ENCODE data around the gene BET1L.
A peak's percentile ranks its signal among the peaks of the same experiment; 100 is the strongest.

Gene BET1L

DNA sequence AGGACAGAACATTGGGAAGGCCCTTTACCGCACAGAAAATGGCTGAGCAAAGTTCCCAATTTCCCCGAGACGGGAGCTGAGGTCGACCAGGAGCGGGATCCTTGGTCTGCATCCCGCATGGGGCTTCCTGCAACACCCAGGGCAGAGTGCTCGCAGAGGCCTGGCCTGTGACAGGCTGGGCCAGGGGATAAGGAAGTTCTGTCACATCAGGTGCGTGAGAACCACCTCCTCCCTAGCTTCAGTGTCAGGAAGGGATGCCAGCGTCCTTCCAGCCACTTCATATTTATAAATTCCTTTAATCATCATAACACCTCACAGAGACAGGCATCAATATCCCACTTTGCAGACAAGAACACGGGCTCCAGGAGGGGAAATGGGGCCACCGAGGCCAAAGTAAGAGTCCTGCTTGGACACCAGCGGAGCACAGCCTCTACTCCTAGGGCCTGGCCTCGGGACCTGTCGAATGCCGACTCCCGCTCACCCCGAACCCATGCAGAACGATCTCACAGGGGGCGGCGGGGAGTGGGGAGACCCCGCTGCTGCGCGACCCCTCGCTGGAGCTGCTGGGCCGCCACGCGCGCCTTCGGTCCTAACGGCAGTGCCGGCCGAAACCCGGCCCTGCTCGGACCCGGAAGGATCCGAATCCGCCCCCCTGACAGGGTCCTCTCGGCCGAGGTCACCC lies 532 bp downstream of the BET1L start:
- Histone ChIP-seq H2AFZ (ENCODE audit: low read depth, low read length) (peak overlapping the region; percentile 48), H3K27me3 (ENCODE audit: control insufficient read depth in 1 of 2, insufficient read depth in 1 of 2, low read length in 2 of 2) (no peaks in the 10 kb centered on the region), H4K91ac (ENCODE audit: low read length) (peak overlapping the region; percentile 98), H3K23ac (ENCODE audit: low read length in 2 of 2) (peak overlapping the region; percentile 48 to 68), H2BK15ac (ENCODE audit: low read depth, poor library complexity, severe bottlenecking) (peak overlapping the region; percentile 49), H2BK5ac (ENCODE audit: low read depth, low read length, poor library complexity, severe bottlenecking) (peak overlapping the region; percentile 87), H2BK120ac (ENCODE audit: low read depth, low read length) (peak overlapping the region; percentile 98), H3K4ac (ENCODE audit: low read depth in 1 of 2, low read length in 2 of 2) (peak overlapping the region; percentile 92 to 98), H3K9ac (ENCODE audit: low read length) (peak overlapping the region; percentile 98), H3K9me3 (ENCODE audit: control insufficient read depth, low read length) (no peaks in the 10 kb centered on the region), H3K4me3 (ENCODE audit: insufficient read depth in 1 of 2, low read depth in 1 of 2, low read length in 2 of 2) (peak overlapping the region; percentile 93 to 97), H3K27ac (ENCODE audit: low read length, poor library complexity, severe bottlenecking) (peak overlapping the region; percentile 32), H3K36me3 (ENCODE audit: control insufficient read depth in 1 of 2, insufficient read depth in 2 of 2, low read depth in 1 of 2, low read length in 2 of 2) (peaks cover 60% of the 10 kb centered on the region in 2 experiments), H3K14ac (ENCODE audit: low read length in 2 of 2) (peak overlapping the region; percentile 94 to 98), H3K79me1 (replicated peaks; ENCODE audit: low read length, poor library complexity, severe bottlenecking) (peaks cover 22% of the 10 kb centered on the region), H3K4me2 (ENCODE audit: low read length, poor library complexity, severe bottlenecking) (peak overlapping the region; percentile 86), H4K8ac (ENCODE audit: low read length) (peak overlapping the region; percentile 98), H2BK12ac (ENCODE audit: low read length in 2 of 2) (peak overlapping the region in 1 of 2 experiments; percentile 11), H3K4me1 (ENCODE audit: control insufficient read depth, insufficient read depth, low read depth, low read length) (peaks cover 56% of the 10 kb centered on the region), H2AK5ac (ENCODE audit: low read length, severe bottlenecking) (peak overlapping the region; percentile 44), H3K18ac (ENCODE audit: low read depth in 1 of 2, low read length in 2 of 2) (peak overlapping the region; percentile 96 to 99)
- peak; percentile 42 for DNase-seq
- WGBS = 10% methylated on average over 29 of the region's 39 CpGs

DNA sequence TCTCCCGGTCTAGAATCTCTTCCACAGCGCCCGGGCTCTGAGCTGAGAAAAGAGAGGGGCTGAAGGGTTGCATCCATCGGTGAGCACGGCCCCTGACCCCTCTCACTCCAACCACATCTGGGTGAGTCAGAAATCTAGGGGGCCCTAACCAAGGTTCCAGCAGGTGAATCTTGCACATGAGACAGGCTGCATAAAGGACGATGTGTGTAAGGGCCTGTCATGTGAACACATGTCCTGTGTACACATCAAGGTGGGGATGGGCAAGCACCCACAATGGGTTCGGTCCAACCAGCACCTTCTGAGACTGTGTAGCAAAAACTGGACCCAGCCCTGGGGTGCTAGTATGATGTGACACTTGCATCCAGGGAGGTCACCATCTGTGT lies 1.2 kb downstream of the BET1L start:
- H3K79me1 ChIP-seq (replicated peaks; ENCODE audit: low read length, poor library complexity, severe bottlenecking) = peaks cover 22% of the 10 kb centered on the region
- no peak overlapping the region for H3K14ac ChIP-seq (ENCODE audit: low read length in 2 of 2)
- peak overlapping the region; percentile 86 for H3K4me2 ChIP-seq (ENCODE audit: low read length, poor library complexity, severe bottlenecking)
- no peak overlapping the region for H4K8ac ChIP-seq (ENCODE audit: low read length)
- H3K4me3 ChIP-seq (ENCODE audit: insufficient read depth in 1 of 2, low read depth in 1 of 2, low read length in 2 of 2) = peak overlapping the region in 1 of 2 experiments; percentile 97
- 89% methylated on average over 5 of the region's 7 CpGs for WGBS
- no peak overlapping the region for H2BK15ac ChIP-seq (ENCODE audit: low read depth, poor library complexity, severe bottlenecking)
- no peaks in the 10 kb centered on the region for H3K9me3 ChIP-seq (ENCODE audit: control insufficient read depth, low read length)
- H2AFZ ChIP-seq (ENCODE audit: low read depth, low read length) = no peak overlapping the region
- no peak overlapping the region for H3K23ac ChIP-seq (ENCODE audit: low read length in 2 of 2)
- no peak overlapping the region for H3K18ac ChIP-seq (ENCODE audit: low read depth in 1 of 2, low read length in 2 of 2)
- H2BK5ac ChIP-seq (ENCODE audit: low read depth, low read length, poor library complexity, severe bottlenecking) = no peak overlapping the region
- peaks cover 50% of the 10 kb centered on the region for H3K4me1 ChIP-seq (ENCODE audit: control insufficient read depth, insufficient read depth, low read depth, low read length)
- no peak overlapping the region for H2BK12ac ChIP-seq (ENCODE audit: low read length in 2 of 2)
- no peak for DNase-seq
- no peaks in the 10 kb centered on the region for H3K27me3 ChIP-seq (ENCODE audit: control insufficient read depth in 1 of 2, insufficient read depth in 1 of 2, low read length in 2 of 2)
- H2AK5ac ChIP-seq (ENCODE audit: low read length, severe bottlenecking) = no peak overlapping the region
- H3K36me3 ChIP-seq (ENCODE audit: control insufficient read depth in 1 of 2, insufficient read depth in 2 of 2, low read depth in 1 of 2, low read length in 2 of 2) = peaks cover 55 to 59% of the 10 kb centered on the region in 2 experiments
- no peak overlapping the region for H3K27ac ChIP-seq (ENCODE audit: low read length, poor library complexity, severe bottlenecking)
- peak overlapping the region; percentile 98 for H3K9ac ChIP-seq (ENCODE audit: low read length)
- H3K4ac ChIP-seq (ENCODE audit: low read depth in 1 of 2, low read length in 2 of 2) = no peak overlapping the region
- no peak overlapping the region for H2BK120ac ChIP-seq (ENCODE audit: low read depth, low read length)
- H4K91ac ChIP-seq (ENCODE audit: low read length) = no peak overlapping the region

DNA sequence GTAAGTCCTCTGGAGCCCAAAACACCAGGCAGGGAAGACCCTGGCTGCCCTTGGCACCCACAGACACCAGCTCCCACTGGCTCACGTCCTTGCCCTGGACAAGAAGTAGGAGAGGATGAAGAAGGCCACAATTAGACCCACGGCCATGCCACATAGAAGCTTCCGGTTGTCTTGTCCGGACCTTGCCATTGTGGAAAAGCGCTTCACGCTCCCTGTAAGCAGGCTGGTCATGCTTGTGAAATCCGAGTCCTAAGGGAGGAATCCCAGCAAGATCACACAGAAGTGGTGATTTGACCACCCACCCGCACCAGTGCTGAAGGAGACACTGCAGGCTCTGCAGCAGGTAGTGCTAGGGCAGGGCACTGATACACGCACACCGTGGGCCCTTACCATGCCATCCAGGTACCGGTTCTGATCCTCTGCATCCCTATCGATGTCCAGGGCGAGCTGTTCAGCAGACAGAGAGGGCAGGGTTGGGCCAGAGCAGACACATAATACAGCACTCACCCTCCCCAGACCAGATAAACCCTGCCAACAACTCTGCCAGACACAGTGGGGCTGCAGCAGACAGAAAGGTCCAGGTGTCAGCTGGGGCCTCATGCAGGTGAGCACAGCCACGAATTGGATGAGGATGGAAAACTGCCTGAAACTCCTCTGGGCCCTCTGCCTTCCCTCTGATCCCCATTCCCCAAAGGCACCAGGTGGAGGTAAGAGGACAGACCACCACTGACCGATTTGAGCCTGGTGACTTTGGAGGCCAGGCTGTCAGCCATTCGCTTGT lies 1.8 kb downstream of the BET1L start:
- no peak overlapping the region for H4K91ac ChIP-seq (ENCODE audit: low read length)
- no peak overlapping the region for H4K8ac ChIP-seq (ENCODE audit: low read length)
- H2BK120ac ChIP-seq (ENCODE audit: low read depth, low read length) = no peak overlapping the region
- H3K23ac ChIP-seq (ENCODE audit: low read length in 2 of 2) = no peak overlapping the region
- H3K79me1 ChIP-seq (replicated peaks; ENCODE audit: low read length, poor library complexity, severe bottlenecking) = peaks cover 24% of the 10 kb centered on the region
- H2AK5ac ChIP-seq (ENCODE audit: low read length, severe bottlenecking) = no peak overlapping the region
- no peak for DNase-seq
- H2BK5ac ChIP-seq (ENCODE audit: low read depth, low read length, poor library complexity, severe bottlenecking) = no peak overlapping the region
- no peaks in the 10 kb centered on the region for H3K9me3 ChIP-seq (ENCODE audit: control insufficient read depth, low read length)
- H3K27ac ChIP-seq (ENCODE audit: low read length, poor library complexity, severe bottlenecking) = no peak overlapping the region
- H3K4me1 ChIP-seq (ENCODE audit: control insufficient read depth, insufficient read depth, low read depth, low read length) = peaks cover 47% of the 10 kb centered on the region
- 97% methylated on average over 16 of the region's 16 CpGs for WGBS
- H3K14ac ChIP-seq (ENCODE audit: low read length in 2 of 2) = no peak overlapping the region
- no peak overlapping the region for H3K18ac ChIP-seq (ENCODE audit: low read depth in 1 of 2, low read length in 2 of 2)
- H3K9ac ChIP-seq (ENCODE audit: low read length) = peak overlapping the region; percentile 98
- H2AFZ ChIP-seq (ENCODE audit: low read depth, low read length) = no peak overlapping the region
- no peak overlapping the region for H2BK12ac ChIP-seq (ENCODE audit: low read length in 2 of 2)
- peaks cover 55 to 59% of the 10 kb centered on the region in 2 experiments for H3K36me3 ChIP-seq (ENCODE audit: control insufficient read depth in 1 of 2, insufficient read depth in 2 of 2, low read depth in 1 of 2, low read length in 2 of 2)
- H2BK15ac ChIP-seq (ENCODE audit: low read depth, poor library complexity, severe bottlenecking) = no peak overlapping the region
- no peaks in the 10 kb centered on the region for H3K27me3 ChIP-seq (ENCODE audit: control insufficient read depth in 1 of 2, insufficient read depth in 1 of 2, low read length in 2 of 2)
- H3K4me3 ChIP-seq (ENCODE audit: insufficient read depth in 1 of 2, low read depth in 1 of 2, low read length in 2 of 2) = peak overlapping the region in 1 of 2 experiments; percentile 97
- H3K4me2 ChIP-seq (ENCODE audit: low read length, poor library complexity, severe bottlenecking) = no peak overlapping the region
- H3K4ac ChIP-seq (ENCODE audit: low read depth in 1 of 2, low read length in 2 of 2) = no peak overlapping the region

DNA sequence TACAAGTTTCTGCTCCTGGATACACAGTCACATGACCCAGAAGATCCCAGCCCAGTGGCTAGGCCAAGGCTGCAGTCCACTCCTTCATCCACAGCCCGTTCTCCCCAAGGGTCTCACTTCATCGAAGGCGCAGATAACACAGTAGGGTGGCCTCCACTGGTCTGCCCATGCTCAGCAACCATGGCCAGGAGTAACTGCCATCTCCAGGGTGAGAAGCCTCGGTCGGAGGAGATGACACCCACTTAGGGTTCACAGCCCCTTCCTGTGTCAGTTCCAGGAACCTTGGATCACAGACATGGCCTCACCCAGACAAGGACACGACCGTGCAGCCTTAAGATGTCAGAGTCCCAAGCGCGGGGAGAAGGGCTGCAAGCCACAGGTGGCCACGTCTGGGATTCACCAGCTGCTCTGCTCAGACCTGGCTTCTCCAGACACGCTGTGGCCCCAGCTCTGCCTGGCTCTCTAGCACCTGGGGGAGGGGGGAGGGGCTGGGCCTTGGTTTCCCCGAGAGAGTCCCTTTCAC lies 2.6 kb downstream of the BET1L start:
- 91% methylated on average over 11 of the region's 12 CpGs for WGBS
- H3K23ac ChIP-seq (ENCODE audit: low read length in 2 of 2) = no peak overlapping the region
- no peak overlapping the region for H3K4me3 ChIP-seq (ENCODE audit: insufficient read depth in 1 of 2, low read depth in 1 of 2, low read length in 2 of 2)

More for the DNA sequence above, 2.6 kb downstream of the BET1L start:
- H4K91ac ChIP-seq (ENCODE audit: low read length) = peak overlapping the region; percentile 55
- H4K8ac ChIP-seq (ENCODE audit: low read length) = peak overlapping the region; percentile 40
- no peak overlapping the region for H2AFZ ChIP-seq (ENCODE audit: low read depth, low read length)
- H3K9ac ChIP-seq (ENCODE audit: low read length) = no peak overlapping the region
- H3K27me3 ChIP-seq (ENCODE audit: control insufficient read depth in 1 of 2, insufficient read depth in 1 of 2, low read length in 2 of 2) = no peaks in the 10 kb centered on the region
- no peak overlapping the region for H2BK15ac ChIP-seq (ENCODE audit: low read depth, poor library complexity, severe bottlenecking)
- no peak overlapping the region for H2BK120ac ChIP-seq (ENCODE audit: low read depth, low read length)
- H2AK5ac ChIP-seq (ENCODE audit: low read length, severe bottlenecking) = no peak overlapping the region
- no peak overlapping the region for H3K27ac ChIP-seq (ENCODE audit: low read length, poor library complexity, severe bottlenecking)
- H2BK12ac ChIP-seq (ENCODE audit: low read length in 2 of 2) = no peak overlapping the region
- H3K4ac ChIP-seq (ENCODE audit: low read depth in 1 of 2, low read length in 2 of 2) = no peak overlapping the region
- H3K36me3 ChIP-seq (ENCODE audit: control insufficient read depth in 1 of 2, insufficient read depth in 2 of 2, low read depth in 1 of 2, low read length in 2 of 2) = peaks cover 53 to 54% of the 10 kb centered on the region in 2 experiments
- H3K4me1 ChIP-seq (ENCODE audit: control insufficient read depth, insufficient read depth, low read depth, low read length) = peaks cover 42% of the 10 kb centered on the region
- no peaks in the 10 kb centered on the region for H3K9me3 ChIP-seq (ENCODE audit: control insufficient read depth, low read length)
- peaks cover 25% of the 10 kb centered on the region for H3K79me1 ChIP-seq (replicated peaks; ENCODE audit: low read length, poor library complexity, severe bottlenecking)
- no peak overlapping the region for H3K4me2 ChIP-seq (ENCODE audit: low read length, poor library complexity, severe bottlenecking)
- no peak overlapping the region for H3K14ac ChIP-seq (ENCODE audit: low read length in 2 of 2)
- no peak overlapping the region for H2BK5ac ChIP-seq (ENCODE audit: low read depth, low read length, poor library complexity, severe bottlenecking)
- no peak for DNase-seq
- no peak overlapping the region for H3K18ac ChIP-seq (ENCODE audit: low read depth in 1 of 2, low read length in 2 of 2)

Measured in mesenchymal stem cell (in vitro differentiated cells and primary cell).